Common myeloid progenitor, CD34-positive (primary cell): ENCODE measurements around the gene SPRY2.

Experiments used
- CTCF ChIA-PET: fragments of 350-600 bp; sonication (Branson Sonifier 250); formaldehyde crosslinking; loops from one replicate; lab custom pipeline; 2021; ENCODE audit warnings: antibody characterized with exemption; lab: Charles Lee
- POLR2A ChIA-PET: fragments of 350-600 bp; sonication (Branson Sonifier 250); formaldehyde crosslinking; loops from one replicate; lab custom pipeline; 2021; ENCODE audit warnings: antibody characterized with exemption; lab: Charles Lee
- DNase-seq, 3 donors: peaks; one replicate each; pipeline versions ENCODE4 v3.0.0 to v3.0.0-alpha.2; 2013
- H3K27ac ChIP-seq, 2 experiments: 1 replicate in 1 of 2; 2 replicates in 1 of 2; pipeline ENCODE4 v1.7.0; 2013; ENCODE audit warnings: inconsistent platforms in 2 of 2, low read length in 2 of 2, mild to moderate bottlenecking in 2 of 2, low read depth in 1 of 2, moderate library complexity in 1 of 2; ENCODE audit not compliant: severe bottlenecking in 2 of 2, insufficient read depth in 1 of 2, poor library complexity in 1 of 2
- H3K27me3 ChIP-seq, 5 experiments: replicated peaks in 2 of 5; 1 replicate in 3 of 5; 2 replicates in 2 of 5; pipeline versions ENCODE4 v1.6.1 to v1.7.0; 2013; ENCODE audit warnings: low read length in 4 of 5, mild to moderate bottlenecking in 2 of 5, moderate library complexity in 2 of 5, inconsistent platforms in 1 of 5; ENCODE audit not compliant: insufficient read depth in 5 of 5, control insufficient read depth in 4 of 5
- H3K36me3 ChIP-seq, 4 experiments: 1 replicate in 2 of 4; 2 replicates in 2 of 4; pipeline versions ENCODE4 v1.6.1 to v1.7.0; 2013; ENCODE audit warnings: low read length in 3 of 4, control low read depth in 1 of 4, mild to moderate bottlenecking in 1 of 4; ENCODE audit not compliant: control insufficient read depth in 4 of 4, insufficient read depth in 4 of 4
- H3K4me1 ChIP-seq, 4 experiments: 1 replicate in 3 of 4; 2 replicates in 1 of 4; pipeline versions ENCODE4 v1.6.1 to v1.7.1; 2013; ENCODE audit warnings: low read length in 3 of 4, mild to moderate bottlenecking in 3 of 4, control low read depth in 1 of 4, inconsistent platforms in 1 of 4, moderate library complexity in 1 of 4; ENCODE audit not compliant: control insufficient read depth in 4 of 4, insufficient read depth in 4 of 4; ENCODE audit errors: control extremely low read depth in 1 of 4
- H3K4me3 ChIP-seq, 7 experiments: 1 replicate in 4 of 7; 2 replicates in 3 of 7; pipeline versions ENCODE4 v1.5.1 to v1.7.0; 2013; ENCODE audit warnings: mild to moderate bottlenecking in 7 of 7, low read length in 6 of 7, moderate library complexity in 6 of 7, inconsistent platforms in 2 of 7, low read depth in 2 of 7, control low read depth in 1 of 7; ENCODE audit not compliant: insufficient read depth in 4 of 7, control insufficient read depth in 1 of 7; ENCODE audit errors: extremely low read depth in 1 of 7
- H3K9me3 ChIP-seq, 5 experiments: 1 replicate in 4 of 5; 2 replicates in 1 of 5; pipeline versions ENCODE4 v1.6.1 to v1.7.1; 2013; ENCODE audit warnings: low read length in 4 of 5, mild to moderate bottlenecking in 2 of 5, inconsistent platforms in 1 of 5, low read depth in 1 of 5, moderate library complexity in 1 of 5; ENCODE audit not compliant: control insufficient read depth in 4 of 5, insufficient read depth in 2 of 5; ENCODE audit errors: control extremely low read depth in 1 of 5
- WGBS: methylation state at CpG from one replicate; pipeline ENCODE4 v1.1.5; 2013; ENCODE audit not compliant: insufficient coverage; 5-methylcytosine and 5-hydroxymethylcytosine counted together

The SPRY2 gene

GRCh38 chr13:80382576-80382975 lies 41.6 kb upstream of the SPRY2 start:
- no peaks in the 10 kb centered on the region for H3K27me3 ChIP-seq
- 100% methylated on average over 1 of the region's 2 CpGs for WGBS
- CTCF ChIA-PET: no interaction called here
- H3K4me3 ChIP-seq: no peak overlapping the region
- peaks cover 0 to 13% (median 5%) of the 10 kb centered on the region in 4 experiments for H3K4me1 ChIP-seq
- H3K9me3 ChIP-seq: no peaks in the 10 kb centered on the region
- POLR2A ChIA-PET: interaction anchor here (0.6 kb wide), 1 partner anchor 375 kb away, joined by 4 read pairs; no protein-coding TSS in a partner anchor
- no peaks in the 10 kb centered on the region for H3K36me3 ChIP-seq
- no peak for DNase-seq
- H3K27ac ChIP-seq: no peak overlapping the region

DNA sequence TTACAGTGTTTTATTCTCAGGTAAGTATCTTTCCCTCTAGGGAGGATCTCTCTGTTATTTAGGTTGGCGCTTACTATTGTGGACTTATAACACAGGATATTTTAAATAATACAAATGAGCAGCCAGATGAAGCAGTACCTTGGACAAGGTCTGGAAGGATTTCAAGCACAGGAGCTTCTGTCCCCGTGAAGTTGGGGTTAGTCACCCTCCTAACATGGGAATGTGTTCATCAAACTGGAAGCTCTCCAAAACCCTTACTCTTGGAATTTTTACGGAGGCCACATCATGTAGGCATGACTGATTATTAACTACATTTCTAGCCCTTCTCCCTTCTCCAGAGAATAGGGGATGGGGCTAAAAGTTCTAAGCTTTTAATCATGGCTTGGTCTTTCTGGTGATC lies 38.3 kb upstream of the SPRY2 start:
- no peaks in the 10 kb centered on the region for H3K36me3 ChIP-seq
- H3K27ac ChIP-seq: no peak overlapping the region
- no peaks in the 10 kb centered on the region for H3K4me1 ChIP-seq
- WGBS: 88% methylated on average over 1 of the region's 3 CpGs
- DNase-seq: no peak
- H3K4me3 ChIP-seq: no peak overlapping the region
- ChIA-PET CTCF (interaction anchor here (1.1 kb wide), 1 partner anchor 9 kb away, joined by 4 read pairs; no protein-coding TSS in a partner anchor), POLR2A (no interaction called here)
- H3K27me3 ChIP-seq: no peaks in the 10 kb centered on the region
- no peaks in the 10 kb centered on the region for H3K9me3 ChIP-seq

DNA sequence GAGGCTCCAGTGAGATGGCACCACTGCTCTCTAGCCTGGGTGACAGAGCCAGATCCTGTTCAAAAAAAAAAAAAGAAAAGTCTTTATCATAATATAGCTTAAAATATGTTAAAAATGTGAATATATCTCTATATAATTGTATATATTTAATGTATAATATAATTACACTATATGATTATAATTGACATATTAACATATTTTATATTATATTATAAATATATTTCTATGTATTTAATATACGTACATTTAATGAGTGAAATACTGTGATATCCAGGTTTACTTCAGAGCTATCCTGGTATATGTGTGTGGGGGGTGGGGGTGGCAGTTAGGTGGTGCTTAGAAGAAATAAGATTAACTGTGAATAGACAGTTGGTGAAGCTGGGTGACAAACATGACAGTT lies 35.6 kb upstream of the SPRY2 start:
- ChIA-PET POLR2A (no interaction called here), CTCF (interaction anchor here (1.0 to 1.7 kb wide), 2 partner anchors 12 kb away, joined by 4 to 5 read pairs; no protein-coding TSS in a partner anchor)
- H3K27ac ChIP-seq: no peak overlapping the region
- H3K4me3 ChIP-seq: no peak overlapping the region
- H3K4me1 ChIP-seq: no peaks in the 10 kb centered on the region
- no peaks in the 10 kb centered on the region for H3K27me3 ChIP-seq
- H3K9me3 ChIP-seq: no peaks in the 10 kb centered on the region
- H3K36me3 ChIP-seq: no peaks in the 10 kb centered on the region
- no peak for DNase-seq
- WGBS: no CpG with 5 or more reads among the region's 1 CpG

GRCh38 chr13:80374901-80375300 lies 34.0 kb upstream of the SPRY2 start:
- H3K9me3 ChIP-seq: no peaks in the 10 kb centered on the region
- H3K27me3 ChIP-seq: no peaks in the 10 kb centered on the region
- no peaks in the 10 kb centered on the region for H3K4me1 ChIP-seq
- H3K4me3 ChIP-seq: no peak overlapping the region
- H3K36me3 ChIP-seq: no peaks in the 10 kb centered on the region
- ChIA-PET POLR2A (no interaction called here), CTCF (no interaction called here)
- H3K27ac ChIP-seq: no peak overlapping the region
- WGBS: no CpG with 5 or more reads among the region's 2 CpGs
- DNase-seq: no peak

DNA sequence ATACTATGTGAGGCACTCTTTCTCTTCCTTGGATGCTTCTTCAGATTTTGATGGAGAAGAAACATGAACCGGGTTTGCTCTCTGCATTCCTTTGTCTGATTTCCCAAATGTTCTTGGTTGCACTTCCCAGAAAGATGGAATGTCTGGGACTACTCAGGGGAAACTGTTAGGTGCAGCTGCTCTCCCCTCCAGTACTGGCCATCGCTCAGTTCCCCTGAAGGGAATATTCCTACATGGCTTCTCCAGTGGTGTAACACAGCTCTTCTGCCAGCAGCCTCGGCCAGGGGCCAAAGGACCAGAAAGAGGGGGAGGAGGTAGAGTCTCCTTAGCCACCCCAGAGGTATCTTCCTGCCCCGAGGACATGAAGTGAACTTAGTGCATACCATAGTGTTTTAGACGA lies 33.5 kb upstream of the SPRY2 start:
- H3K4me3 ChIP-seq: no peak overlapping the region
- CTCF ChIA-PET: no interaction called here
- no peak overlapping the region for H3K27ac ChIP-seq
- WGBS: 100% methylated on average over 4 of the region's 5 CpGs
- no peaks in the 10 kb centered on the region for H3K27me3 ChIP-seq
- no peaks in the 10 kb centered on the region for H3K36me3 ChIP-seq
- H3K4me1 ChIP-seq: no peaks in the 10 kb centered on the region
- no peak for DNase-seq
- POLR2A ChIA-PET: no interaction called here
- H3K9me3 ChIP-seq: no peaks in the 10 kb centered on the region

DNA sequence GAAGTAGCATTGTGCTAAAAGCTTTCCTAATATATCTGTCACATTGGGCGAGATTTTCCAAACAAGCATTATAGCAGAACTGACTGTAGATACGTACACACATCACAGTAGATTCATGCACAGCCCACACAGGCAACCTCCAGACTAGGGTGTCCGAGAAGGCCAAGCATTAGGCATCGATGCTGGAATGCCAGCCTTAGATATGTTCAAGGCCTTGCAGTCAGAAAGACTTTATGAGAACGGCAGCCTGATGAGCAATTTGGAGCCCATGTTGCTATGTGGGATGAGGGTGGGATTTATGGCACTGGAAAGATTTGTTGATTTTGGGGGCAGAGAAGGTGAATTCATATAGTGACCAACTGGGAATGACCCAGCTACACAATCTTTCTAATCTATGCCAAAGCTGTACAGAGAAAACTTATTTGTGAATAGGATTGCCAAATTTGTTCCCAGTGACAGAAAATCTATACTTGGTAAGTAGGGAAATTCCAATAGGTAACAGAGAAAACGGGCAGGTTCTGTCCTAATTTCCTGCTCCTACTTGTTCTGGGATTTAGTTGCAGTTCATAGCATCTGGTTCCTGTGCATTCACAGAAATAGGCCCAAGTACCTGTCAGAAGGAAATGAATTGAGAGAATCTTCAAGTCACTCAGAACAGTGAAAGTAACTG lies 31.0 kb upstream of the SPRY2 start:
- no peak for DNase-seq
- H3K4me1 ChIP-seq: no peaks in the 10 kb centered on the region
- no peak overlapping the region for H3K27ac ChIP-seq
- POLR2A ChIA-PET: no interaction called here
- 92% methylated on average over 4 of the region's 6 CpGs for WGBS
- no peaks in the 10 kb centered on the region for H3K27me3 ChIP-seq
- CTCF ChIA-PET: interaction anchor here (1.1 kb wide), 1 partner anchor 597 kb away, joined by 3 read pairs; no protein-coding TSS in a partner anchor
- H3K4me3 ChIP-seq: no peak overlapping the region
- no peaks in the 10 kb centered on the region for H3K36me3 ChIP-seq
- H3K9me3 ChIP-seq: no peaks in the 10 kb centered on the region

GRCh38 chr13:80367473-80367872 lies 26.5 kb upstream of the SPRY2 start:
- POLR2A ChIA-PET: no interaction called here
- Histone ChIP-seq H3K9me3 (no peaks in the 10 kb centered on the region), H3K4me3 (no peak overlapping the region), H3K27me3 (no peaks in the 10 kb centered on the region), H3K27ac (no peak overlapping the region), H3K4me1 (peaks cover 0 to 4% (median under 1%) of the 10 kb centered on the region in 4 experiments), H3K36me3 (no peaks in the 10 kb centered on the region)
- DNase-seq: no peak
- whole genome bisulfite sequencing: no CpG with 5 or more reads among the region's 3 CpGs
- CTCF ChIA-PET: no interaction called here
